Hematopoietic multipotent progenitor cell treated with erythropoietin and hydrocortisone succinate and interleukin-3 and kit ligand, for 17 days (in vitro differentiated cells): ENCODE data around the gene ASAP3.
"Not testable (repeated sequence)": the region's sequence is repeated elsewhere in the genome, so short reads cannot be mapped to it uniquely, and the experiment has no call there.

ENCODE experiments used
- DNase-seq: peaks from one replicate; pipeline ENCODE4 v3.0.0-alpha.2; 2015; ENCODE audit warnings: low spot score

The ASAP3 gene

GRCh38 chr1:23394684-23395083 lies 89.3 kb downstream of the ASAP3 start:
- no peak for DNase-seq

GRCh38 chr1:23394181-23394580 lies 89.8 kb downstream of the ASAP3 start:
- DNase-seq = no peak

GRCh38 chr1:23393706-23394105 lies 90.3 kb downstream of the ASAP3 start:
- DNase-seq = no peak

GRCh38 chr1:23392125-23392855 lies 91.7 kb downstream of the ASAP3 start:
- no peak for DNase-seq

GRCh38 chr1:23389837-23390321 lies 94.1 kb downstream of the ASAP3 start:
- DNase-seq = no peak

- DNase-seq = no peak
Observed at GRCh38 chr1:23387494-23387893, 96.5 kb downstream of the ASAP3 start.

GRCh38 chr1:23385119-23385621 lies 98.8 kb downstream of the ASAP3 start:
- no peak for DNase-seq

GRCh38 chr1:23384312-23385058 lies 99.5 kb downstream of the ASAP3 start:
- DNase-seq = no peak

GRCh38 chr1:23383577-23384311 lies 100.2 kb downstream of the ASAP3 start:
- no peak for DNase-seq

- DNase-seq = no peak
Observed at GRCh38 chr1:23381233-23381885, 102.6 kb downstream of the ASAP3 start.

- no peak for DNase-seq
Observed at GRCh38 chr1:23380719-23381118, 103.3 kb downstream of the ASAP3 start.

- DNase-seq = not testable (repeated sequence)
Observed at GRCh38 chr1:23380236-23380635, 103.7 kb downstream of the ASAP3 start.
